OCI-LY1 (cell line): Measurements from ENCODE around the gene HIVEP1.

Source experiments
- H2AFZ ChIP-seq: fragments of 200-600 bp; sonication (generic), shearing (Covaris generic); 2 replicates; pipeline ENCODE4 v1.6.0; 2014; ENCODE audit warnings: antibody characterized with exemption, mild to moderate bottlenecking, low read length
- H3F3A ChIP-seq: fragments of 200-600 bp; sonication (generic), shearing (Covaris generic); 2 replicates; pipeline ENCODE4 v1.6.0; 2014; ENCODE audit warnings: mild to moderate bottlenecking, antibody characterized with exemption, low read length, moderate library complexity; ENCODE audit not compliant: insufficient read depth
- H3K27ac ChIP-seq: fragments of 200-600 bp; sonication (generic); 2 replicates; pipeline ENCODE4 v1.5.1; 2014; ENCODE audit warnings: low read length, mixed run types, mild to moderate bottlenecking, low read depth; ENCODE audit not compliant: poor library complexity, severe bottlenecking
- H3K27me3 ChIP-seq: fragments of 200-600 bp; sonication (generic); 2 replicates; pipeline ENCODE4 v1.6.0; 2014; ENCODE audit warnings: antibody characterized with exemption, mild to moderate bottlenecking, low read length, moderate library complexity; ENCODE audit not compliant: insufficient read depth
- H3K36me3 ChIP-seq: fragments of 200-600 bp; sonication (generic); 2 replicates; pipeline ENCODE4 v1.6.1; 2014; ENCODE audit warnings: mild to moderate bottlenecking, antibody characterized with exemption, low read length, moderate library complexity, mixed read lengths; ENCODE audit not compliant: insufficient read depth
- H3K4me1 ChIP-seq: fragments of 200-600 bp; sonication (generic); 2 replicates; pipeline ENCODE4 v1.5.1; 2014; ENCODE audit warnings: mild to moderate bottlenecking, low read length, moderate library complexity; ENCODE audit not compliant: insufficient read depth, severe bottlenecking
- H3K4me2 ChIP-seq: fragments of 200-600 bp; sonication (generic), shearing (Covaris generic); 2 replicates; pipeline ENCODE4 v1.6.1; 2014; ENCODE audit warnings: low read length
- H3K4me3 ChIP-seq: fragments of 200-600 bp; sonication (generic); 2 replicates; pipeline ENCODE4 v1.5.1; 2014; ENCODE audit warnings: low read length, low read depth, mild to moderate bottlenecking, mixed read lengths; ENCODE audit not compliant: poor library complexity, severe bottlenecking
- H3K79me2 ChIP-seq: fragments of 200-600 bp; shearing (Covaris generic); 2 replicates; pipeline ENCODE4 v1.6.1; 2016; ENCODE audit warnings: mixed run types, low read length, mixed read lengths; ENCODE audit not compliant: insufficient read depth
- H3K9ac ChIP-seq: fragments of 200-600 bp; sonication (generic), shearing (Covaris generic); 2 replicates; pipeline ENCODE4 v1.6.1; 2014; ENCODE audit warnings: mild to moderate bottlenecking, low read length, mixed read lengths
- H3K9me2 ChIP-seq: fragments of 200-600 bp; sonication (generic), shearing (Covaris generic); 2 replicates; pipeline ENCODE4 v1.6.1; 2014; ENCODE audit warnings: low read depth, mild to moderate bottlenecking, low read length, mixed read lengths
- H3K9me3 ChIP-seq: fragments of 200-600 bp; shearing (Covaris generic); 2 replicates; pipeline ENCODE4 v1.6.1; 2014; ENCODE audit warnings: low read length, mixed read lengths
- H4K20me1 ChIP-seq: fragments of 200-600 bp; sonication (generic), shearing (Covaris generic); 2 replicates; pipeline ENCODE4 v1.6.0; 2016; ENCODE audit warnings: mild to moderate bottlenecking, low read length; ENCODE audit not compliant: insufficient read depth
- CTCF ChIP-seq: fragments of 200-600 bp; sonication (generic), shearing (Covaris generic); IDR thresholded peaks from 2 replicates; pipeline ENCODE4 v1.5.1; 2017; ENCODE audit warnings: mild to moderate bottlenecking, antibody characterized with exemption, low read length, moderate library complexity, mixed read lengths
- EZH2 ChIP-seq: fragments of 200-600 bp; sonication (generic), shearing (Covaris generic); IDR thresholded peaks from 2 replicates; pipeline ENCODE4 v1.8.0; 2017; ENCODE audit warnings: borderline replicate concordance, mixed run types, mild to moderate bottlenecking, antibody characterized with exemption, low read length, moderate library complexity, mixed read lengths

HIVEP1 gene

GRCh38 chr6:11972806-11973205 is 39.3 kb upstream of the HIVEP1 start:
- Histone ChIP-seq H3K9ac (no peak overlapping the region), H3K4me3 (no peak overlapping the region), H3K27ac (no peak overlapping the region)

GRCh38 chr6:11973238-11973637 is 38.9 kb upstream of the HIVEP1 start:
- no peak overlapping the region for H3K9ac ChIP-seq
- no peaks in the 10 kb centered on the region for H3K79me2 ChIP-seq
- TF ChIP-seq CTCF: no peak
- no peak for TF ChIP-seq EZH2
- H2AFZ ChIP-seq: no peak overlapping the region
- no peaks in the 10 kb centered on the region for H3K27me3 ChIP-seq
- no peaks in the 10 kb centered on the region for H4K20me1 ChIP-seq
- H3K36me3 ChIP-seq: no peaks in the 10 kb centered on the region
- peaks cover 13% of the 10 kb centered on the region for H3K4me1 ChIP-seq
- no peaks in the 10 kb centered on the region for H3F3A ChIP-seq
- H3K9me3 ChIP-seq: no peaks in the 10 kb centered on the region
- H3K4me3 ChIP-seq: no peak overlapping the region
- no peak overlapping the region for H3K27ac ChIP-seq
- H3K4me2 ChIP-seq: no peak overlapping the region
- H3K9me2 ChIP-seq: no peaks in the 10 kb centered on the region

More at GRCh38 chr6:11972806-11973205, 39.3 kb upstream of the HIVEP1 start:
- Histone ChIP-seq H3K9me2 (no peaks in the 10 kb centered on the region), H3F3A (no peaks in the 10 kb centered on the region), H3K9me3 (no peaks in the 10 kb centered on the region), H3K4me1 (peaks cover 13% of the 10 kb centered on the region), H3K79me2 (no peaks in the 10 kb centered on the region), H3K36me3 (no peaks in the 10 kb centered on the region), H4K20me1 (no peaks in the 10 kb centered on the region), H2AFZ (no peak overlapping the region), H3K27me3 (no peaks in the 10 kb centered on the region), H3K4me2 (no peak overlapping the region)
- TF ChIP-seq EZH2 (no peak), CTCF (no peak)

- H3K27me3 ChIP-seq: no peaks in the 10 kb centered on the region
- H3K4me3 ChIP-seq: no peak overlapping the region
- H3K4me2 ChIP-seq: no peak overlapping the region
- H2AFZ ChIP-seq: no peak overlapping the region
- TF ChIP-seq EZH2 (no peak), CTCF (no peak)
- no peaks in the 10 kb centered on the region for H3K79me2 ChIP-seq
- no peaks in the 10 kb centered on the region for H3K36me3 ChIP-seq
- H3F3A ChIP-seq: no peaks in the 10 kb centered on the region
- H3K9me2 ChIP-seq: no peaks in the 10 kb centered on the region
- no peaks in the 10 kb centered on the region for H4K20me1 ChIP-seq
- H3K9ac ChIP-seq: no peak overlapping the region
- H3K27ac ChIP-seq: no peak overlapping the region
- no peaks in the 10 kb centered on the region for H3K9me3 ChIP-seq
- H3K4me1 ChIP-seq: peaks cover 13% of the 10 kb centered on the region
These were observed 38.0 kb upstream of the HIVEP1 start for GRCh38 chr6:11974089-11974488.
